ENCODE data around the gene ARG2.

ARG2 gene

GRCh38 chr14:67574156-67574555, 45.6 kb upstream of the ARG2 start:
- DNase-seq (ENCODE audit: low read depth), result no peak
- in situ Hi-C loops (cut with HindIII; ENCODE audit: low sequenced_read_pairs), result loop anchor here (5.0 kb wide), 1 partner anchor 142 kb away; no protein-coding TSS in a partner anchor
- TF ChIP-seq CTCF (IDR thresholded peaks at IDR 0.05; ENCODE audit: low read depth, low read length, missing control alignments), result no peak

GRCh38 chr14:67574806-67575205, 44.9 kb upstream of the ARG2 start:
- no peak for TF ChIP-seq CTCF (IDR thresholded peaks at IDR 0.05; ENCODE audit: low read depth, low read length, missing control alignments)
- DNase-seq (ENCODE audit: low read depth), result no peak
- no peak overlapping the region for H3K4me3 ChIP-seq (ENCODE audit: low read depth, low read length)
- in situ Hi-C loops (cut with HindIII; ENCODE audit: low sequenced_read_pairs), result loop anchor here (5.0 kb wide), 2 partner anchors 53 to 143 kb away; no protein-coding TSS in a partner anchor

More at GRCh38 chr14:67574156-67574555, 45.6 kb upstream of the ARG2 start:
- no peak overlapping the region for H3K4me3 ChIP-seq (ENCODE audit: low read depth, low read length)

GRCh38 chr14:67575684-67576083, 44.0 kb upstream of the ARG2 start:
- no peak overlapping the region for H3K4me3 ChIP-seq (ENCODE audit: low read depth, low read length)
- in situ Hi-C loops (cut with HindIII; ENCODE audit: low sequenced_read_pairs), result loop anchor here (5.0 kb wide), 1 partner anchor 53 kb away; no protein-coding TSS in a partner anchor
- TF ChIP-seq CTCF (IDR thresholded peaks at IDR 0.05; ENCODE audit: low read depth, low read length, missing control alignments), result no peak
- no peak for DNase-seq (ENCODE audit: low read depth)

- in situ Hi-C loops (cut with HindIII; ENCODE audit: low sequenced_read_pairs), result loop anchor here (5.0 kb wide), 1 partner anchor 54 kb away; no protein-coding TSS in a partner anchor
- no peak for DNase-seq (ENCODE audit: low read depth)
- H3K4me3 ChIP-seq (ENCODE audit: low read depth, low read length), result no peak overlapping the region
- no peak for TF ChIP-seq CTCF (IDR thresholded peaks at IDR 0.05; ENCODE audit: low read depth, low read length, missing control alignments)
These were observed 43.3 kb upstream of the ARG2 start for GRCh38 chr14:67576216-67576955.

GRCh38 chr14:67577181-67577808, 42.4 kb upstream of the ARG2 start:
- TF ChIP-seq CTCF (IDR thresholded peaks at IDR 0.05; ENCODE audit: low read depth, low read length, missing control alignments), result no peak
- in situ Hi-C loops (cut with HindIII; ENCODE audit: low sequenced_read_pairs), result loop anchor here (5.0 kb wide), 1 partner anchor 55 kb away; no protein-coding TSS in a partner anchor
- no peak for DNase-seq (ENCODE audit: low read depth)
- no peak overlapping the region for H3K4me3 ChIP-seq (ENCODE audit: low read depth, low read length)

GRCh38 chr14:67577909-67578749, 41.6 kb upstream of the ARG2 start:
- in situ Hi-C loops (cut with HindIII; ENCODE audit: low sequenced_read_pairs), result loop anchor here (5.0 kb wide), 1 partner anchor 56 kb away; no protein-coding TSS in a partner anchor
- H3K4me3 ChIP-seq (ENCODE audit: low read depth, low read length), result no peak overlapping the region
- no peak for DNase-seq (ENCODE audit: low read depth)
- TF ChIP-seq CTCF (IDR thresholded peaks at IDR 0.05; ENCODE audit: low read depth, low read length, missing control alignments), result no peak
